HepG2 (cell line): ENCODE results near the gene BCAS1.

Experiments
- BCL3 ChIP-seq: sonication (generic); formaldehyde crosslinking; IDR thresholded peaks from 2 replicates; pipeline ENCODE4 v1.5.1; 2020; ENCODE audit warnings: mild to moderate bottlenecking, missing genetic modification reagents, moderate library complexity
- CTCF ChIP-seq: sonication (generic); formaldehyde crosslinking; IDR thresholded peaks from 2 replicates; pipeline ENCODE4 v1.5.0; 2020; ENCODE audit warnings: mild to moderate bottlenecking, missing genetic modification reagents, moderate library complexity
- JUNB ChIP-seq: sonication (generic); formaldehyde crosslinking; IDR thresholded peaks from 2 replicates; pipeline ENCODE4 v1.8.0; 2022; ENCODE audit warnings: missing genetic modification reagents, mild to moderate bottlenecking, borderline replicate concordance
- NFIB ChIP-seq: sonication (generic); formaldehyde crosslinking; IDR thresholded peaks from 2 replicates; pipeline ENCODE4 v1.9.0; 2021; ENCODE audit warnings: missing genetic modification reagents, mild to moderate bottlenecking, borderline replicate concordance
- RAD51 ChIP-seq: fragments of 450-650 bp; IDR thresholded peaks from 2 replicates; pipeline ENCODE4 v1.6.1; 2016; ENCODE audit warnings: borderline replicate concordance
- SNRNP70 ChIP-seq: fragments of 200-400 bp; formaldehyde crosslinking; IDR thresholded peaks from 2 replicates; pipeline ENCODE4 v1.6.1; 2017; ENCODE audit warnings: mild to moderate bottlenecking, low read depth, low read length, moderate library complexity
- TARDBP ChIP-seq: sonication (generic); formaldehyde crosslinking; IDR thresholded peaks from 2 replicates; pipeline ENCODE4 v1.8.0; 2022; ENCODE audit warnings: mild to moderate bottlenecking, missing genetic modification reagents
- ZNF639 ChIP-seq: conservative IDR thresholded peaks from 2 replicates; pipeline ENCODE4 v1.6.1; 2018; ENCODE audit warnings: missing genetic modification reagents
- TF ChIP-seq, protein P1 (sequence below): IDR thresholded peaks from 2 replicates; pipeline ENCODE4 v1.6.1; 2016; ENCODE audit warnings: low read depth, borderline replicate concordance
- TF ChIP-seq, protein P2 (sequence below): sonication (generic); formaldehyde crosslinking; IDR thresholded peaks from 2 replicates; pipeline ENCODE4 v1.4.0; 2020; ENCODE audit warnings: mild to moderate bottlenecking, missing genetic modification reagents

DNA sequence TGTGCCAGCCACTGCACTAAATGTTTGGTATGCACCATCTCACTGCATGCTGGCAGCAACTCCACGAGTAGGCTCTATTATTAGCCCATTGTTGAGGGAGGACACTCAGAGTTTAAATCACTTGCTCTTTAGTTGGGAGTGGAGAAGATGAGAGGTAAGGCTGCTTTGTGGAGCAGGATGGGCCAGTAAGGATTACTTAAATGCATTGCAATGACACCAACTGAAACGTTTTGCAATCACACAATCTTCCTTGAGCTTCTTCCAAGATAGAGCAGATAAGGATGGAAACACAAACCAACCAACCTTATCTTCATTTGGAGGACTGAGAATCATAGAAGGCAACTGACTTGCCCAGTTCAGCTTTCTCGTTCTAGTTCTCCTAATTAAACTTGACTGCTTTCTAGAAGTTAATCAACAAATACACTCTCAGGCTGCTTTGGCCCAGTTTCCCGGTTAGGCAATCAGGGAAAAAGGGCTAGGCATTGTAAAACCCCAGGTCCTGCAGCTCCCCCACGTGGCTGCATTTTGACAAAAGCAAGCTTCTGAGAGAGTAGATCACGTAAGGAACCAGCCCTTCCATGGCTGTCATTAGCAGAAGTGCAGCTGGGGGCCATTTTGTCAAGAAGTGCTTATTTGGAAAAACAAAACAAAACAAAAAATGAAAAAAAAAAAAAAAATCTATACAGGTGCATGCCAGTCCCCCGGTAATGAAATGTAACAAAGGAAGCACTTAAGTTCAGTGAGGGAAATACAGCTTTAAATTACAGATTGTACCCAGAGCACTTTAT, 130.6 kb downstream of the BCAS1 start:
- TF ChIP-seq ZNF639 (CRISPR knock-in tag) = no peak
- TF ChIP-seq, protein P1, sequence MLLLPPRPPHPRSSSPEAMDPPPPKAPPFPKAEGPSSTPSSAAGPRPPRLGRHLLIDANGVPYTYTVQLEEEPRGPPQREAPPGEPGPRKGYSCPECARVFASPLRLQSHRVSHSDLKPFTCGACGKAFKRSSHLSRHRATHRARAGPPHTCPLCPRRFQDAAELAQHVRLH (CRISPR knock-in tag) = peak; percentile 95
- TF ChIP-seq, protein P2, sequence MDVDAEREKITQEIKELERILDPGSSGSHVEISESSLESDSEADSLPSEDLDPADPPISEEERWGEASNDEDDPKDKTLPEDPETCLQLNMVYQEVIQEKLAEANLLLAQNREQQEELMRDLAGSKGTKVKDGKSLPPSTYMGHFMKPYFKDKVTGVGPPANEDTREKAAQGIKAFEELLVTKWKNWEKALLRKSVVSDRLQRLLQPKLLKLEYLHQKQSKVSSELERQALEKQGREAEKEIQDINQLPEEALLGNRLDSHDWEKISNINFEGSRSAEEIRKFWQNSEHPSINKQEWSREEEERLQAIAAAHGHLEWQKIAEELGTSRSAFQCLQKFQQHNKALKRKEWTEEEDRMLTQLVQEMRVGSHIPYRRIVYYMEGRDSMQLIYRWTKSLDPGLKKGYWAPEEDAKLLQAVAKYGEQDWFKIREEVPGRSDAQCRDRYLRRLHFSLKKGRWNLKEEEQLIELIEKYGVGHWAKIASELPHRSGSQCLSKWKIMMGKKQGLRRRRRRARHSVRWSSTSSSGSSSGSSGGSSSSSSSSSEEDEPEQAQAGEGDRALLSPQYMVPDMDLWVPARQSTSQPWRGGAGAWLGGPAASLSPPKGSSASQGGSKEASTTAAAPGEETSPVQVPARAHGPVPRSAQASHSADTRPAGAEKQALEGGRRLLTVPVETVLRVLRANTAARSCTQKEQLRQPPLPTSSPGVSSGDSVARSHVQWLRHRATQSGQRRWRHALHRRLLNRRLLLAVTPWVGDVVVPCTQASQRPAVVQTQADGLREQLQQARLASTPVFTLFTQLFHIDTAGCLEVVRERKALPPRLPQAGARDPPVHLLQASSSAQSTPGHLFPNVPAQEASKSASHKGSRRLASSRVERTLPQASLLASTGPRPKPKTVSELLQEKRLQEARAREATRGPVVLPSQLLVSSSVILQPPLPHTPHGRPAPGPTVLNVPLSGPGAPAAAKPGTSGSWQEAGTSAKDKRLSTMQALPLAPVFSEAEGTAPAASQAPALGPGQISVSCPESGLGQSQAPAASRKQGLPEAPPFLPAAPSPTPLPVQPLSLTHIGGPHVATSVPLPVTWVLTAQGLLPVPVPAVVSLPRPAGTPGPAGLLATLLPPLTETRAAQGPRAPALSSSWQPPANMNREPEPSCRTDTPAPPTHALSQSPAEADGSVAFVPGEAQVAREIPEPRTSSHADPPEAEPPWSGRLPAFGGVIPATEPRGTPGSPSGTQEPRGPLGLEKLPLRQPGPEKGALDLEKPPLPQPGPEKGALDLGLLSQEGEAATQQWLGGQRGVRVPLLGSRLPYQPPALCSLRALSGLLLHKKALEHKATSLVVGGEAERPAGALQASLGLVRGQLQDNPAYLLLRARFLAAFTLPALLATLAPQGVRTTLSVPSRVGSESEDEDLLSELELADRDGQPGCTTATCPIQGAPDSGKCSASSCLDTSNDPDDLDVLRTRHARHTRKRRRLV (CRISPR knock-in tag) = no peak
- peak; percentile 92 for TF ChIP-seq TARDBP
- TF ChIP-seq CTCF = peak; percentile 94
- TF ChIP-seq NFIB (CRISPR knock-in tag) = no peak
- no peak for TF ChIP-seq RAD51
- no peak for TF ChIP-seq JUNB (CRISPR knock-in tag)
- TF ChIP-seq SNRNP70 = no peak
- TF ChIP-seq BCL3 (CRISPR knock-in tag) = no peak
